Neural progenitor cell (in vitro differentiated cells): ENCODE measurements around the gene TLX1.

Experiments used
- EZH2 ChIP-seq: fragments of 200-600 bp; sonication (generic); IDR thresholded peaks from 2 replicates; pipeline ENCODE4 v1.6.1; 2017; ENCODE audit warnings: antibody characterized with exemption, mild to moderate bottlenecking, moderate library complexity
- EZH2phosphoT487 ChIP-seq: fragments of 200-600 bp; sonication (generic); IDR thresholded peaks from 2 replicates; pipeline ENCODE4 v1.6.1; 2017; ENCODE audit warnings: antibody characterized with exemption
- TF ChIP-seq, protein P1 (sequence below): fragments of 200-600 bp; sonication (generic); IDR thresholded peaks from 2 replicates; pipeline ENCODE4 v1.5.1; 2017; ENCODE audit warnings: antibody characterized with exemption, mild to moderate bottlenecking

- TF ChIP-seq, protein P1, sequence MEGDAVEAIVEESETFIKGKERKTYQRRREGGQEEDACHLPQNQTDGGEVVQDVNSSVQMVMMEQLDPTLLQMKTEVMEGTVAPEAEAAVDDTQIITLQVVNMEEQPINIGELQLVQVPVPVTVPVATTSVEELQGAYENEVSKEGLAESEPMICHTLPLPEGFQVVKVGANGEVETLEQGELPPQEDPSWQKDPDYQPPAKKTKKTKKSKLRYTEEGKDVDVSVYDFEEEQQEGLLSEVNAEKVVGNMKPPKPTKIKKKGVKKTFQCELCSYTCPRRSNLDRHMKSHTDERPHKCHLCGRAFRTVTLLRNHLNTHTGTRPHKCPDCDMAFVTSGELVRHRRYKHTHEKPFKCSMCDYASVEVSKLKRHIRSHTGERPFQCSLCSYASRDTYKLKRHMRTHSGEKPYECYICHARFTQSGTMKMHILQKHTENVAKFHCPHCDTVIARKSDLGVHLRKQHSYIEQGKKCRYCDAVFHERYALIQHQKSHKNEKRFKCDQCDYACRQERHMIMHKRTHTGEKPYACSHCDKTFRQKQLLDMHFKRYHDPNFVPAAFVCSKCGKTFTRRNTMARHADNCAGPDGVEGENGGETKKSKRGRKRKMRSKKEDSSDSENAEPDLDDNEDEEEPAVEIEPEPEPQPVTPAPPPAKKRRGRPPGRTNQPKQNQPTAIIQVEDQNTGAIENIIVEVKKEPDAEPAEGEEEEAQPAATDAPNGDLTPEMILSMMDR = no peak
- TF ChIP-seq EZH2phosphoT487 (no peak), EZH2 (no peak)
Measured at GRCh38 chr10:101103430-101103829, 27.7 kb upstream of the TLX1 start.
